Measurements from ENCODE around the gene MRPL36.
A peak's percentile ranks its signal among the peaks of the same experiment; 100 is the strongest.

The MRPL36 gene

DNA sequence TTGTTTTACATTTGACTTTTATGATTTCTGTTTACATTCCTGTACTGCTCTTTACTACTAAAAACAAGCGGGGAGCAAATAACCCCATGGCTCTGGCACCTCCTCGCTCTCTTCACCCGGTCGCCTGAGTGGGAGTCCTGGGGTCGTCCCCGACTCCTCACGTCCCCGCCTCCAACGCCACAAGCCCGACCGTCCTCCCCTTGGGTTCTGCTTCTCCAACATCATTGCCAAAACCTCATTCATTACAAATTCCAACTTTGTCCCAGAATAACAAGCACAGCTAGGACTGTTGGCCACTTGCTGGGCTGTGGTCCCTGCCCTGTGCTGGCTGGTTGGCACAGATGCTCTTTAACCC lies 35.1 kb downstream of the MRPL36 start:
- no peak for DNase-seq (ENCODE audit: low read depth in 3 of 3)

DNA sequence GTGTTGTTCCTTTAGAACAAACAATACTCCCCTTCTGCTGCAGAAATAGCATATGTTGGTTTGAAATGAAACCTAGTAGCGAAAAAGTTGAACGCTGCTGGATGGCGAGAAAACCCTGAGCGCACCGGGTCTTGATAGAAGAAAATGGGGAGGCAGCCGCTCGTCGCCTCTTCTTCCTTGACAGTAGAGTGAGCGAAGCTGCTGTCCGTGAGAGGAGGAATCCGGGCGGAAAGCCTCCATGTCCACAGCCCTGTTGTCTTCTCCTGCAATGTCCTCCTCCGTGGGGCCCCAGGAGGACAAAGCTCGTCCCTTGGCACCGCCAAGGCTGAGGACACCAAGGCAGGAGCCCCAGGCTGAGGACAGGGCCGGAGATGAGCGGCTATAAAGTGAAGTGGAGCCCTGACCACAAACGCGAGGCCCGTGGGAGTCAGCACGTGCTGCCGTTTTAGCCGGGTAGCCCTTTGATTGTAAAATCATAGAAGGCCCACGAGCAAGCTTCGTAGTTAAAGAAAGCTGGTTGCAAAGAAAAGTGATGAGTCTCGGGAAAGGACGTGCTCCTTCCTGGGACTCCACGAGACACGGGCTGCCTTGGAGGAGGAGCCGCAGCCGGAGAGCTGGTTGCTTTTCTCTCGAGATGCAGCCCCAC lies 35.6 kb downstream of the MRPL36 start:
- DNase-seq (ENCODE audit: low read depth in 3 of 3) = no peak

DNA sequence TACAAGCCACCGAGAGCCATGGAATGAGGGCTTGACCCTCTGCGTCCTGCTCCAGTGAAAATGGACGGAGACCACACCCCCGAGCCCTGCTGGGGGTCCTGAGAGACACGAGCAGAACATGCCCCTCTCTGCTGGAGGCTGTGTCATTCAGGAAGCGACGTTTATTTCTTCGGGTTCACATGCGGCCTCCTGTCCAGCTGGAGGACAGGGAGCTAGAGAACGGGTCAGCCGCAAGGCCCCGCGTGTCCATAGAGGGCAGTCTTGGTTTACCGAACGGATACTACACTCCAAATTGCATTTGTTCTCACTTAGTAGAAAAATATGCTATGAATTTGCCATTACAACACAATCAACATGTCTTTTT lies 36.1 kb downstream of the MRPL36 start:
- peak in 2 of 3 experiments; percentile 3 to 6 for DNase-seq (ENCODE audit: low read depth in 3 of 3)

DNA sequence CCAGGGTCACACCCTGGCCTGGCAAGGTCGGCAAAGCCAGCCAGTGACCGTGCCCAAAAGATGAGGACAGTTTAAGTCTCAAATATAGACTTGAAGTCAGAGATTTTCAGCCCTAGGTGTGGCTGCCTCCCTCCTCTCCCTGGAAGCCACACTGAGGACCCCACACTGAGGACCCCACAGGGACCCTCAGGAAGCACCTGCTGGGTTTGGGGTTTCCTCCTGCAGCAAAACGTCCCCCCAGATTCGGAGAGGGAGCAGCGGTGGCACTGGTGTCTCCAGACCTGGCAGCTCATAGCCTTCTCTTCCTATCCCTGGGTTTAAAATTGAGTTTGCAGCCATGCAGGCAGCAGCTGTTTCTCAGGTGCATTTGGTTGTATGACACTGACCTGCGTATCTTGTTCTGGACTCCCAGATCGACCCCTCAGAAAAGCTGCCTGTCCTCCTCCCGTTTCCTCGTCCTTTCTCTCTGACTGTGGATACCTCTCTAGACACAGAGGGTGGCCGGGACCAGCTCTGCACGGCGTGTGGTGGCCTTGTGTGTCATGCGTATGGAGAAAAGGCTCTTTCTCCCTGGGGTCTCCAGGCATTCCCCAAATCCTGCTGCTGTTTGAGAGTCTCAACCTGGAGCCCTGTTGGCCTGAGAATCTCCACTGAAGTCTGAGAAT lies 36.6 kb downstream of the MRPL36 start:
- no peak for DNase-seq (ENCODE audit: low read depth in 3 of 3)

DNA sequence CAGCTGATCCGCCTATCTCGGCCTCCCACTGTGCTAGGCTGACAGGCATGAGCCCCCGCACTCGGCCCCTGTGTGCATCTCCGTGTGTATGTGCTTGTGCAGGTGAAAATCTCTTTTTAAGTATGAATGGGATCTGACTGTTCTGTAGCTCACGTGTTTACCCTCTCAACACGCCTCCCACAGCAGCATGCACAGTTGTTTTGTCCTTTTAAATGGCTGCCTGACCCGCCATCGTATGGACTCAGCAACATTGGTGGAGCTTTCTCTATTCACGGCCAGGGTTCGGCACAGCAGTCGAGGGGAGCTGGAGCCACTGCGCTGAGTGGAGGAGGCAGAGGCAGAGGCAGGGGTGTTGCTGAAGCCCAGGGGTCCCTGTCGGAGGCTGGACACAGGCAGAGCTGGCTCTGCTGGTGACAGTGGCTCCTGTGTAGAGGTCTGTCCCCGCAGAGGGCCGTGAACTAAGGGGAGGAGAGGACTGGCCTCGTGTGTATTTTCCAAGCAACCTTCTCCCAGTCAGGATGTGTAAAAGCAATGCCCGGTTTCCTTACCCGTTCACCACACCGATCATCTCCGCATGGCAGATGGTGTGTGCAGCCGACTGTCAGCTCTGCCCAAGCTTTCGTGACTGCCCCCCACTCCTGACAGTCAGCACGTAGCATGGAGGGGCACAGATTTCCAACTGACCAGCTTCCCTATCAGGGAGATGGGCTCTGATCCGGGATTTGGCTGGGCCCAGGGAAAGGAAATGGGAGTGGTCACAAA lies 37.3 kb downstream of the MRPL36 start:
- no peak for DNase-seq (ENCODE audit: low read depth in 3 of 3)

DNA sequence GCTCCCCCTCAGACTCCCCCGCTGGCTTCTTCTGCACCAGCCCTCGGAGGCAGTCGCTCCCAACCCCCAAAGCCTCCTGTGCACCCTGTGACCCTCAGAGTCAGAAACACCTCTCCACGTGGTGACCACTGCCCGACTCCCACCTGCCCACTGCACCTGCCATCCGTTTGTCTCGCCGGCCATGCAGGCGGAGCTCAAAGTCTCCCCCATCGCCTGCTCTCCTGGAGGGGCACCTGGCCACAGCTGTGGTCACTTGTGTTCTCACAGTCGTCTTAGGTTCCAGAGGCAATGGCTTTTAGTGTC lies 38.2 kb downstream of the MRPL36 start:
- no peak for DNase-seq (ENCODE audit: low read depth in 3 of 3)

DNA sequence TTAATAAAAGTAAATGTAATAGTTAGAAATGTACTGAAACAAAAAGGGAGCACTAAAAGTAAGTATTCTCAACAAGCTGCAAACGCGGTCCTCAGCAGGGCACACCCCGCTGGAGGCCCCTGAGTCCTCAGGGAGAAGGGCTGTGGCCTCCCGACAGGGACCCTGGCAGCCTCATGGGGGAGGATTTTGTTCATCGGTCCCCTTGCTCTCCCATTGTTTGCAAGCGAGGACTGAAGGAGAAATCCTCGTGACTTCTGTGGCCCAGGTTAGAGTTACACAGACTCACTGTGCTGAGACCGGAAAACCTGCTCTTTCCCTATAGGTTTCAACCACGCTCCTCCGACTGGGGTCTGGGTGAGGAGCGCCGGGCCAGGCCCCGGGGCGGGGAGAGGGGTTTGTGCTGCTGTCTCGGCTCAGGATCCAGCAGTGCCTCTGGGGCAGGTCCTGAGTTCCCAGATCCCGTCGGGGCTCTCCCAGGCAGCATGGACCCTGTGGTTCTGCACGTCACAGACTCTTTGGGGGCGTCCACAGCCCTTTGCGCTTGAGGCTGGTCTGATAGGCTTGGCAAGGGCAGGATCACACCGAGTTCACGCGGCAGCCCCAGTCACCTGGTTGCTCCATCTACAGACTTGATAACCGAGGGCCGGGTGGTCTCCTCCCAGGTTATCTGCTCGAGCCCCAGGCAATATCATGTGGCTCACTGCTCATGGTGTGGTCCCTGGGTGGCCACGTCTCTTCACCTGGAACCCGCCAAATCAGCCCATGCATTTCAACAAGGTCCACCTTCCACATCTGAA lies 38.8 kb downstream of the MRPL36 start:
- no peak for DNase-seq (ENCODE audit: low read depth in 3 of 3)

DNA sequence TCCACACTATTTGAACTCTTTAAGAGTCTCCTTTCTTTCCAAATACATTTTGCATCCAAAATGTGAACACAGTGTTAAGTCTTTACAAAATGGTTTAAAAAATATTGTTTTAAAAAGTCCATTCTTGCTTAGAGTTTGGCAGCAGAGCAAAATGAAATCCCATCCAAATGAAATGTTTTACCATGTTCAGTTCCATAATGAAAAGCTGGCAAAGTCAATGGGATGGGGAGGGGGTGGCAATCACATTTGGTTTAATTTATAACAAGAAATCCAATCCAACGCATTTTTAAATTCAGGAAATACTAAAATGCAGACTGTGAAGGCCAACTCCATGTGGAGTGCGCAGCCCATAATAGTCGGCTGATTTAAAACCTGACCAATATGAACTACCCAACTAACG lies 39.4 kb downstream of the MRPL36 start:
- no peak for DNase-seq (ENCODE audit: low read depth in 3 of 3)

DNA sequence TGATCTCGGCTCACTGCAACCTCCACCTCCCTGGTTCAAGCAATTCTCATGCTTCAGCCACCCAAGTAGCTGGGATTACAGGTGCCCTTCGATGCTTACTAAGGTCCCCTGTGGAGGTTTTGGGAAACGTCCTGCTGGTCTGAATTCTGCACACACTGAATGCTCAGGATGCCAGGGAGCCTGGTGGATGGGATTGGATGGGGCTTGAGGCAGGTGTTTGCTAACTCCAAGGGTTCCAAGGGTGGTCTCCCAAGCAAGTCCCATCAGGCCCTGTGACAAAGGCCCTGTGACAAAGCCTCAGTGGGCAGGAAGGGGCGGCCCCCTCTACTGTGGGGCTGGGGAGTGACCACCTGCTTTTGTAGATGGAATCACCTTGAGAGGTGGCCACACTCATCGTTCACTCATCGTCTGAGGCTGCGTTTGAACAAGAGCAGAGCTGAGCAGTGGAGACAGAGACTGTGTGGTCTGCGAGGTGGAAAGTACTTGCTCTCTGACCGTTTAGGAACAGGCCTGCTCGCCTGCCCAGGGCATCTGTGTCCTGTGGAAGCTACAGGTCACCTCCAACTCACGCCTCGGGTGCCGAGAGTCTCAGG lies 40.2 kb downstream of the MRPL36 start:
- no peak for DNase-seq (ENCODE audit: low read depth in 3 of 3)

DNA sequence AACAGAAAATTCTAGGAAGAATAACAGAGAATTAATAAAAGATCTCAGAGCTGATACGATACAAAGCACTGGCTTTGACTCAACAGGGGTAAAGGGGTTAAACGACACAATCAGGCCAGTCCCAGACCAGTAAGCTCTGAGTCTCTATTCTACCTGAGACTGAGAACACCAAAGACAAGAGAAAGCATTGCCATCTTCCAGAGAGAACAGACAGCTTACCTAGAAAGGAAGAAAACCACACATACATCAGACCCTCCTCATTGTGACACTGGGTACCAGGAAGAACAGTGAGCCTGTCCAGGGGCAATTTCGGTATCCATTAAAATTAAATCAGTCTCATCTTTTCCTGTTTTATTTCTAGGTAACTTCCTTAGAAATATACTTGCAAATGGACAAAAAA lies 41.1 kb downstream of the MRPL36 start:
- no peak for DNase-seq (ENCODE audit: low read depth in 3 of 3)

DNA sequence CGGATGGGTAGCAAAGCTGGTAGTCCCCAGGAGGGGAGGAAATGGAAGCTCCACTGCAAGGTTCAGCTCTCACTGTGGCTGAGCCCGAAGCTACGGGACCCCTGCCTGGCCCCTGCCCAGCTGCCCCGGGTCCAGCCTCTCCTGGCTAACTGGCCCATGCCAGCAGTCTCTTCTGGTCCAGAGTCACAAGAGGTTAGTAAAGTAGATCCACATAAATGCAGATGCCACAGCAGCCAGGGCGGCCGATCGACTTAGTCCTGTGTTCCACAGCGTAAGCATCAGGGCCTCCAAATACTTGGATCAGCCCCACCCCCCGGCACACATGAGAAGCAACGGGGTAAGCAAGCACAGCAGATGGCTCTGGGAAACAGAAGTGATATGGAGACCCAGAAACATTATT lies 42.1 kb downstream of the MRPL36 start:
- no peak for DNase-seq (ENCODE audit: low read depth in 3 of 3)

DNA sequence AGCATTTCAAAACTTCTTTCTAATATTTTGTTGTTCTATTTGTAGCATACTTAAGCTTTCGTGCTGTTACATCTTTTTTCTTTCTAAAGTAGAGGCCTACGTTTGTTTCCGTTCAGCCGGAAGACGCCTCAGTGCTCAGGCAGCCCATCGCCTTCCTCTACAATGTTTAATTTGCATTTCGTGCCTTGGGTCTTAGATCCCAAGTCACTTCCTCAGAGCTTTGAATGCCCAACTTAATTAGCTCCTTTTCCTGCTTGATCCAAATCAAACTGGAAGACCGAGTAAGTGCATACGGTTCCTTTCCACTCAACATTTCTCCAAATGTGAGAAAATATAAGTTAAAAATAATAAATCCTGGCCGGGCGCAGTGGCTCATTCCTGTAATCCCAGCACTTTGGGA lies 43.2 kb downstream of the MRPL36 start:
- no peak for DNase-seq (ENCODE audit: low read depth in 3 of 3)

DNA sequence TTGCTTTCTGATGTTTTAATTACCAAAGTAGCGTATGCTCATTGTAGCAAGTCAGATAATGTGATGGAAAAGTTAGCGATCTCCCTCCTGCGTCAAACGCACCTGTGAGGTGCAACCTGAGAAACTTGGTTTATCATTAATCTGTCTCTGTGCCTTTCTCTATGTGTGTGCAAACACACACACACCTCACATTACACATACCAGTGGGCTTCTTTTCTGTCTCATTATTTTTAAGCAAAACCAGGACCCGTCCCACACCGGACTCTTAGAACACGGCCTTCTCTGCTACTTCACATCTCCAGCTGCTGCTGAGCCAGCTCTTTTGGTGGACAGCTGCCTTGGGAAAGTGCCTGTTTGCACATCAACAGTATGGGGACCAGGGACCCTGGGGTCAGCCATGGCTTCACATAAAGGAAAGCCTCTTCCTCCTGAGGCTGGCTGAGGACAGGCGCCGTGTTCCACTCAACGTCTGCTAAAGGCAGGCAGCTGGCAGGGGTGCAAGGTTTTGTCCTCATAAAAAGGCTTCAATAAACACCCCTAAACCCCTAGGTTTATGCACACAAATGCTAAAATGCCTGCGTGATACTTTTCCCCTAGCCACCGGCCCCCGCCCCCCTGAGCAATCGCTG lies 44.2 kb downstream of the MRPL36 start:
- DNase-seq (ENCODE audit: low read depth in 3 of 3) = no peak

DNA sequence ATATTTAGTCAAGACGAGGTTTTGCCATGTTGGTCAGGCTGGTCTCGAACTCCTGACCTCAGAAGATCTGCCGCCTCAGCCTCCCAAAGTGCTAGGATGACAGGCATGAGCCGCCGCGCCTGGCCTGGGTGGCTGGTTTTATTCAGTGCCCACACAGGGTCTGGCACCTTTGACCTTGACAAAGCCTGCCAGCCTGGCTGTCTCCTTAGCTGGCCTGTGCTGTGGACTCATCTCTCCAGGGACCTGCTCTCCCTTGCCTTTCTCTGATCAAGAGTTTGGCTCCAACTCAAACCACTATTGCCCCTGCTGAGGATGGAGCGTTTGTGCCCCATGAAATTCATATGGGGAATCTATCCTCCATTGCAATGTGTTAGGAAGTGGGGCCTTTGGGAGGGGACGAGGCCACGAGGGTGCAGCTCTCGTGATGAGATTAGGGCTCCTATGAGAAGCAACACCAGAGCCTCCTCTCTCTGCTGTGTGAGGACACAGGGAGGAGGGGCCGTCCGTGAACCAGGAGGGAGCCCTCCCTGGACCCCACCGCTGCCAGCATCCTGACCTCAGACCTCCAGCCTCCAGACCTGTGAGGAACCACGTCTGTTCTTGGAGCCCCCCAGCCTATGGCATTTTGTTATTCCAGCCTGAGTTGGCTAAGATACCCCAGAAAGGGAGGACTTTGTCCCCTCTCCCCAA lies 45.0 kb downstream of the MRPL36 start:
- DNase-seq (ENCODE audit: low read depth in 3 of 3) = no peak

DNA sequence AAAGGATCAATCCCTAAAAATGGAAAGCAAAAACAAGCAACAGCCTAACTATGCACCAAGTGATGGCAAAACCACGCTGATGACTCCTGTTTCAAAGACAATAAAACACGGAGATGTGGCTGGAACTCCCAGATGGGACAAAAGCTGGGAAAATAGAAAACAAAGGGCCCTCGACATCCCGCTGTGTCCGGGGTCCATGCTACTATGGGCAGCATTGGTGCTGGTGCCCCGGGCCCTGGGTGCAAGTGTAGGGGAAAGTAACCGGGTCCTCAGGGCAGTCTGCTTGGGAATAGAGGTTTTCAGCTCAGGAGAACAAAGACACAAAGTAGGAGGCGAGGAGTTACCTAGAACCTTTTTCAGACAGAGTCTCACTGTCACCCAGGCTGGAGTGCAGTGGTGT lies 46.1 kb downstream of the MRPL36 start:
- DNase-seq (ENCODE audit: low read depth in 3 of 3) = no peak

DNA sequence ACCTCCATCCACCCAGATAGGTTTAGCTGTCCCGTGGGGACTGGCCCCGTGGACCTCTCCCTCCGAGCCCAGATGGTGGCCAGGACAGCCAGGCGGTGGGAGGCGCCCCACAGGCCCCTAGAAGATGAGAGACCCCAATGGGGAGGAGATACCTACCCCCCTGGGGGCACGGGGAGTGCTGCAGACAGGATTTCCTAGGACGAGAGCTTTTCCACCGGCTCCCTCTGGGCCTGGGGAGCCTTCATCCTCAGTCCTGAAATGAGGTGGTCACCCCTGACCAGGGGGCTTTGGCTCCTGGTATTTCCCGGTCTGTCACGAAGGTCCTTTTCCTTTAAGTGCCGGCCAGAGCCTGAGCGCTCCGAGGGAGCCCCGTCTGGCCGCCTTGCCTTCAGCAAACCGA lies 46.8 kb downstream of the MRPL36 start:
- DNase-seq (ENCODE audit: low read depth in 3 of 3) = no peak

DNA sequence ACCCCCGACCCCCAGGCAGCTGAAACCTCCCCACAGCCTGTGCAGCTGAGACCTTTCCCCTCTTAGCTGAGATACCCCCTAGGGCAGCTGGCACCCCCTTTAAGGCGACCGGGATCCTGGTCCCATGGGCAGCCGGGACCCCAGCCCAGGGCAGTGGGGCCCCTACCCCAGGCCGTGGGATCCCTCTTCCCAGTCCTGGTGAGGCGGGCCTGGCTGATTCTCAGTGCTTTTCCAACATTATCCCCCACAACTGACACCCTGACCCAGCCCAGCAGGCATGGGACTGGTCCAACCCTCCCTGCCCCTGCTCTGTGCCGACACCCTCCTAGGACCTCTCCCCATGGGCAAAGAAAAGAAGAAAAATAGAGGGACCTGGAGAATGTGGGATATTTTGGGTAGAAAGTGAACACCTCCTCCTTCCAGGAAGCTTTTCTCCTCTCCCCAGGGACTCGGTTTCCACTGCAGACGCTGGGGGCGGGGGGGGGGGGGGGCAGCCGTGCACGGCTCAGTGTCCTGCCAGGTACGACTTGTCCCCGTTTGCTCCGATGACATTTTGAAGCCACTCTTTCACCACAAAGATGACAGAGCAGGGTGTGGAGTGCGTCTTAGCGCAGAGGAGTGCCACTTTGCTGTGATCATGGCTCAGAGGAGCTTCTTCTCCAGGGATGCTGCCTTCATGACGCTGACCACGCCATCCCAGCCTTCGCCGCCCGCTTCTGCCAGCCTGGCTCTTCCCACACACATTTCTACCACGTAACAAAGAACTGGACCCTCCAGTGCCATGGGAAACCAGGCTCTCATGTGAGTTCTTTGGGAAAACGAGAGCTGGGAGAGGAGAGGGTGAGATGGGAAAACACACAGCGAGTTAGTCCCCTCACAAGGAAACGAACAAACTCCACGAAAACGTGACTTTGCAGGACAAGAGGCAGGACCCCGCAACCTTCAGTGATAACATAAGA lies 47.5 kb downstream of the MRPL36 start:
- no peak for DNase-seq (ENCODE audit: low read depth in 3 of 3)

DNA sequence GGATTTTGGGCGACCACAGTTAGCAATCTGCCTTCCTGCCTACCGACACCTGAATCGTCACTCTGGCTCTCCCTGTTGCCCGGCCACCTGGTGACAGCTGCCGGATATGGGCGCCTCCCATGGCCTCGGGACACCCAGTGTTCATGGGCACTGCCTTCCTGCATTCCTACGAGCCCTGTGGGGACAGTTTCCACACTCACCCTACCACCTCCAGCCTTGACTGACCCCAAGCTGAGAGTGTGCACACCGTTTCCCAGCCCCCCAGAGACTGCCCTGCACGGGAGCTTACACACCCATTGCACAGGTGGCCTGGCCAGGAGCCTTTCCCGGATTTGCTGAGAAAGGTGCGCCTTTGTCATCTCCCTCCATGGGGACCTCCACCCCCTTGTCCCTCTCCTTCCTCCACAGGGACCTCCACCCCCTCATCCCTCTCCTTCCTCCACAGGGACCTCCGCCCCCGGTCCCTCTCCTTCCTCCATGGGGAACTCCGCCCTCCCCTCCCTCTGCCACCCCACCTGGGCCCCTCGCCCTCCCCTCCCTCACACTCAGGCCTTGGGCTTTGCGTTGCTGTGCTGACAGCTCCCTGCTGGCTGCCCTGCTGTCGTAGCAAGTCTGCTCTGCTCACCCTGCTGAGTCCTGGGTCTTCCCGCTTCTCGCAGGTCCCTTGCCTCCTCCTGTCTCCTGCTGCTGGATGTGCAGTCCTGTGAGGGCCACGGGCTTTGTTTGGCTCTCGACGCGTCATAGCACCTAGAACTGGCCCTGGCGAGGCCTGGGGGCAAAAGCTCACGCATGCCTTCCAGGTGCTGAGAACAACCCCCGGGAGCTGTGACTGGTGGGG lies 48.4 kb downstream of the MRPL36 start:
- DNase-seq (ENCODE audit: low read depth in 3 of 3) = no peak

DNA sequence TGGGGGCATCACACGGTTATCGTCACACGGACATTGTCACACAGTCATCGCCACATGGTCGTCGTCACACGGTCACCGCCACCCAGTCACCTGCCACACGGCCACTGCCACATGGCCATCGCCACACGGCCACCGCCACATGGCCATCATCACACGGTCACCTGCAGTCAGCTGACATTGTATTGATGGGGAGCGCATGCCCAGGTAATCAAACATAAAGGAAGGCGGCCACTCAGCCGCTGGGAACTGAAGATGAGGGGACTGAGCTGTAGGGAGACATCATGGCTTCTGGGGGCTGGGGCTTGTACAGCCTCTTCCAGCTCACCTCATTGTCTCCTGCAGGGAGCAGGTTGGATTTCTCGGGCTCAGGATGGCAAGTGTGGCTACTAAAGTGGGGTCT lies 49.2 kb downstream of the MRPL36 start:
- no peak for DNase-seq (ENCODE audit: low read depth in 3 of 3)
